ENCODE data around the gene SYNRG.
A peak's percentile ranks its signal among the peaks of the same experiment; 100 is the strongest.

The SYNRG gene

DNA sequence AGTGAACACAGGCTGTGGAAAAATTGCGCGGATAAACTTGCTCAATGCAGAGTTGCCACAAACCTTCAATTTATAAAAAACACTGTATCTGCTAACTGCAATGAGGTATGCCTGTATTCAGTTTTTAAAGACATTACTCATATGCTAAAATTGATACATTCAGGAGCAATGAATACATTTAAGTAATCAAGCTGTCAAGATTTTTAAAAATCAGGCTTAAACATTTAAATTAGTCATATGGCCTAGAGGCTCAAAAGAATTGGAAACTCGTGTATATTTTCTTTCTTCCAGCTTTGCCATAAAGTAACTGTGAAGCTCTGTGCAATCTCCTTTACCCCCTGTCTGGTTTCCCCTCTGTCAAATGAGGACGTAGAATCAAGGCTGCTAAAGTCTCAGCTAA, 4.1 kb downstream of the SYNRG start:
- no peak for DNase-seq

DNA sequence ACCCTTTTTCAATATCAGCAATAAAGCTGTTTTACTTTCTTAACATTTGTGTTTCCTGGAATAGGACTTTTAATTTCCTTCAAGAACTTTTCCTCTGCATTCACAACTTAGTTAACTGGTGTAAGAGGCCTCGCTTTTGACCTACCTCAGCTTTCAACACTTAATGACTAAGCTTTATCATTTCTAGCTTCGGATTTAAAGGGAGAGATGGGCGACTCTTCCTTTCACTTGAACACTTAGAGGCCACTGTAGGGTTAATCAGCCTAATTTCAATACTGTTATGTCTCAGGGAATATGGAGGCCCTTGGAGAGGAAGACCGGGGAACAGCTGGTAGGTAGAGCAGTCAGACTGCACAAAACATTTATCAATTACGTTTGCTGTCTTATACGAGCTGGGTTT, 4.7 kb downstream of the SYNRG start:
- no peak for DNase-seq

DNA sequence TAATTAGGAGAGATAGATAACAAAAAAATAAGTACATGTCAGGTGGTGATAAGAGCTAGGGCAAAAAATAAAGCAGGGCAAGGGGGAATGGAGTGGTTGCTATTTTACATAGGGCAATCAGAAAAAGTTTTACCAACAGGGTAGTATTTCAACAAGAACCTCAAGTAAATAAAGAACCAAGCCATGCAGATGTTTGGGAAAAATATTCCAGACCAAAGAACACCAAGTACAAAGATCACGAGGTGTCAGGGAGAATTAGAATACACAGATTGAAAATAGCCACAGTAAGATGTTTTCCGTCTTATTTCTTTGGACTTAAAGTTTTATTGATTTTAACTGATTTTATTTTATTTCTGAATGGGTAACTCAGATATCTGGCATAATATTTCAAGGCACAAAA, 11.1 kb downstream of the SYNRG start:
- DNase-seq = no peak

DNA sequence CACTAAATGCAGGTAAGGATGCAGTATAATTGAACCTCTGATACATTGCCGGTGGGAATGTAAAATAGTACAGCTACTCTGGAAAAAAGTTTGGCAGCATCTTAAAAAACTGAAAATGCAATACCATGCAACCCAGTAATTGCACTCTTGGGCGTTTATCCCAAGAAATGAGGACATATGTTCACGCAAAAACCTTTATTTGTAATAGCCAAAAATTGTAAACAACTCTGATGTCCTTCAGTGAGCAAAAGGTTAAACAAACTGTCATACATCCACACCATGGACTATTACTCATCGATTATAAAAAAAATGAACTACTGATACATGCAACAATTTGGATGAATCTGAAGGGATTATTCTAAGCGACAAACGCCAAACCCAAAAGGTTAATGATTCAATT, 16.9 kb downstream of the SYNRG start:
- no peak for DNase-seq

DNA sequence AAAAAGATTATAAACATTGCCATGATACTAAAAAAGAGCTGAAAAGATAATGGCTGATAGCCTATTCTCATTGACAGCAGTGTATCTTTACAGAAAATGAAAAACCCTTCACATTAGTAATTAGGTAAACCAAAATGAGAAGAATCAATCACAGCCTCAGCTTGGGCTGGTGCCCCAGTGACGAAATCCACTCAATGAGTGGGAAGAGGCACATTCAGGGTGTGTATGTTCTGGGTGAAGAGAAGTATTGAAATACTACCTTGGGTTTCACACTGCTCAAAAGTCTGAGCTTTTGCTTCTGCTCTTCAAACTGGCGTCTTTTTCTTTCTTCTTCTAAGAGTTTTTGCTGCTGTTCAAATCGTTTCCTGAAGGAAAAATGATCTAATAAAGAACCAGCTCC, 24.2 kb downstream of the SYNRG start:
- no peak for DNase-seq

DNA sequence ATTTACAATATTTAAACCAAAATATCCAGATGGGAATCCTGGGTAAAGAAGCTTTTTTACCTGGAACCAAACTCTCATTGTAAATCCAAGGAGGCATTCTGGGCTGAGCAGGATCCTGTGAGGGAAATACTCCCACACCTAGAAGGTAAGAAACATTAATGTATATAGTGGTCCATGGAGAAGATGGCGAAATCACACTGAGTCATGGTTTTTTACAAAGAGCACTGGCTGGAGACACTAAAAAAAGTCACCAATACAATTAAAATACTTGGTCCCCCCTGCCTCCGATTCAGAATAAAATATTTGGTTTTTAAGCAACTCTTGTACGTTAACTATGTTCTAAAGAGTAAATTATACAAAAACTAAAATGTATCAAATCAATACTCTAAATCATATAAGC, 32.9 kb downstream of the SYNRG start:
- DNase-seq = no peak

DNA sequence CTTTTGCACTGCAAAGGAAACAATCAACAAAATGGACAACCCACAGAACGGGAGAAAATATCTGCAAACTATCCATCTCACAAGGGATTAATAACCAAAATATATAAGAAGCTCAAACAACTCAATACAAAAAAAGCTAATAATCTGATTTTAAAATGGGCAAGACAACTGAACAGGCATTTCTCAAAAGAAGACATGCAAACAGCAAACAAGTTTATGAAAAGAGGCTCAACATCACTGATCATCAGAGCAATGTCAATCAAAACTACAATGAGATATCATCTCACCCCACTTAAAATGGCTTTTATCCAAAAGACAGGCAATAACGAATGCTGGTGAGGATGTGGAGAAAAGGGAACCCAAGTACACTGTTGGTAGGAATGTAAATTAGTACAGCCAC, 34.8 kb downstream of the SYNRG start:
- no peak for DNase-seq

DNA sequence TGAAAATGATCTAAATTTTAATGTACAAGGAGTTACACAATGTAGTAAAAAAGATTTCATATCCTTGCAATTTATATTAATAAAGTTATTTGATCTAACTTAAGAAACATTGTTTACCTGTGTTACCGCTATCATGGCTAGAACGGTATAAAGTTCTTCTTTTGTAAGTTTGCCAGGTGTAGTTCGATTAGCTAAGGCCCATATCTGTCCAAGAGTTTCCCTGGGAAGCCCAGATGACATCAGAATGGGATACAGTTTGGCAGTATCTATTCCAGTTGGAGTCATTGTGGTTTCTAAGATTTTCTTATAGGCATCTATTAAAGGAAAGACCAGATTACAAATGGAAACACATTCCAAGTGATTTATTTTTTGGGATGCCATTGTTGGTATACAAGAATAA, 37.5 kb downstream of the SYNRG start:
- DNase-seq = no peak

DNA sequence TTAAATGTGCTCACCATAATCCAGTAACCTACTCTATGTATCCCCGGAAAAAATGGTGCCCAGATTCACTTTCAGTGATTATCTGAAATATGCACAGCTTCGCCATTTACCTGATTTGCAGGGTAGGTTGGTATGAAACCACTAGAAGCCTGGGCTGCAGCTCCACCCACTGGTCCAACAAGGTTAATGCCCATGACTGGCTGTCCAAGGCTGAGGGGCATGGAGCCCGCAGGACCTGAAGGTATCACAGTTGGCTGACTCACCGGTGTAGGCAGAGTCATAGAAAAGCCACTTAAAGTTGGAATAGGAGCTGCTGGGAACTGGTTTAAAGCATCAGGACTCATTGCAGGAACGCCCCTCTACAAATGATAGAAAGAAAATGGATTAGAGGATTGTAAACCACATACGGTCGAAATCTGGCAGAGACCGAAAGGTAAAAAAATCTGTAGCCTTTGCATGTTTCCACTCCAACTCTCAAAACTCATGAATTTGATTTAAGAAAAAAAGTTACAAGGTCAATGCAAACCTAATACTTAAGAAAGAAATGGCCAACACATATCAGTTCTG, 38.6 kb downstream of the SYNRG start:
- DNase-seq = no peak

DNA sequence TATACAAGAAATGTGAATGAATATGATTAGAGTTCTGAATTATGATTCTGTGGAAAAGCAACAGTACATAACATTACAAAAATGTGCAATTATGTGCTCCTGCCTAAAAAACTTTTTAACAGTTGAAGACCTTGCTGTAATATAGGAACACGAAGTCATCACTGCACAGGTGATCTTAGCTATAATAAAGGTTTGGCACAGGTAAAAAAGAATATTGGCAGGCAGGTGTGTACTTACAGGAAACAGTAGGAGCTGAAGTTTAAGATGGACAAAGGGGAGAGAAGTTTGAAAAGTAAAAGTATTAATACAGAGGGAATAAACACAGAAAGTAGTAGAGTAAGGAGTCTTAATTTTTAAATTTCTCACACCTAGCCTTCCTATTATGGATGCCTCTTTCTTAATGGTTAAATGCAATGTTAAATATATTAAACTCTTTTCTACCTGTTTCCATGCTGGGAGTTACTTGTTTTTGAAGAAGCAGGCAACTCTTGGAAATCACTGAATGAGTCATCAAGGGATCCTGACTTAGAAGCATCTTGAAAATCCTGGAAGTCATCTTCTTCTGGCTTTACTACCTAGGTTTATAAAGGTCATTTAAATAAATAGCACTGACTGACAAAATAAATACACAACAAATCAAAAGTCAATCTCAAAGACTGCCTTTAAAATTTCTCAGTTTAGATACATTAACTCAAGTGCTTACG, 40.7 kb downstream of the SYNRG start:
- DNase-seq = no peak

DNA sequence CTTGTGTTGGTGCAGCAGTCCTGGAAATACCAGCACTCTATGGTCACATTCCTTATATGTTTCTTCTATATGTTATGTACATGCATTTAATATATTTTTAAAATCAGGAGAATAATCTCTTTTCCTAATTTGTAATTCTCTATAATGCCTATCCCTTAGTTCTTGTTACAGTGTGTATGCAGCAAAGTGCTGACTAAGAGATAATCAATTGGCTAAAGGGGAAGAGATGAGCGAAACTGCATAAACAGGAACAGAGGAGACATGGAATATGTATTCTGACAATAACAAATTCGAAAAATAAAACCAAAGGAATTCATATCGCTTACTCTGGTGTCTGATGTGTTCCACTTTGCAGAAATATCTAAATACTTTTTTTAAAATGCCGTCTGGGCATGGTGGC, 41.7 kb downstream of the SYNRG start:
- DNase-seq = no peak

DNA sequence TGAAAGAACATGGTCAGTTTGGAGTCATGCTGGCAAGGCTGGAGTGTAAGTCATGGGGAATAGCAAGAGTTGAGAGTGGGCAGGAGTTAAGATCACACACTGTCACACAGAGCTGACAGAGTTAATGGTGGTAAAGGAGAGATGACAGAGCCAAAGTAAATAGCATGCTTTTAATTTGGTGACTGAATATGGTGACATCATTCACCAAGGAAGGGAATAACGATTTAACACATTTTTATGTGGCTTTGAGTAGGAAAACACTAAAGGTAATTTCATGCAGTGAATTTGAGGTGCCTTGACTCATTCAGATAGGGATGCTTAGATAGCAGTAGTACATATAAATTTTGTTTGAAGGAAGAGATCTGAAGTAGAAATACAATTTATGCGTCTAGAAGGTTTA, 42.1 kb downstream of the SYNRG start:
- DNase-seq = no peak

DNA sequence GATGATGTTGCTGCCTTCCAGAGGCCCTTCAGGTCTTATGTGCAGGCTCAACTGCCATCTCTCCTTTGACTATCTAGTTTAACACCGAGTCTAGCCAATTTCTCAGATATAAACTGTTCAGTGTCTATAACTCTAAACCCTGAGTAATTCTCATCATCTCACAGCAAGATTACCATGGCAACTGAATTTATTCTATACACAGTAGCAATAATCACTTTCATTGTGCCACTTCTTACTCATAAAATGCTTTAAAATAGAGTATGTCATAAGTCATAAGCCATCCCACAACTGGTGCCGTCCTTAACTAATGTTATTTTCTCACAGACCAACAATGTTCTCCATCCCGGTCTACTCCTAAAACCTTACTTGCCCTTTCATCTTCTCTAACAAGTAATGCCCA, 45.0 kb downstream of the SYNRG start:
- DNase-seq = no peak

DNA sequence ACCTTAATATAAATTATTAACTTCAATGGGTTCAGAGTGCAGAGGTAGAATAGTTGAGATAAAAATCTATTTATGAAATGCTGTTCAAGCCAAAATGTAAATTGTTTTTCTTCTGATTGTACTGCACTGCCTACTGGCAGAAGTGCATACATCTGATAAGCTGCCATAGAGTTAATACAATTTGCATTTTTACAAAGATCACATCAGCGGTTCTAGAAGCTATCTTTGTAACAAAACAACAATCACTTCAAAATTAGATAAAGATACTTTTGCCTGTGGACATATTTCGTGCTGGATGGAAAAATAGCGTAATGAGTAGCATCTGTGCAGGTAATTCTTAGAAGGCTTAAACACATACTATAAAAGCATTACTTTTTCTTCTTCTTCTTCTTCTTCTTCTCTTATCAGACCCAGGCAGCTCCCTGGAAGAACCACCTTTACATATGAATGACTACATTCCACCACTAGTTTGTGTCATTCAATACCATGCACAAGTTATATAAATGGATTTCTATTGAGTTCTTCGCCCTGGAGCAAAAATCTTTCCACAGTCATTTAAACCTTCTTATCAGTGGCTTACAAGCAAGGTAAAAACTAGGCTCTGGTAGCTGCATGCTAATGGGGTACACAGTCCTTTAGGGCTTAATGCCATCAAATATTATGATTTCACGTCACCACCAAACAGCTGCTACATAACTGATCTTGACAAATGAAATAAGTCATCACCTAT, 47.0 kb downstream of the SYNRG start:
- DNase-seq = no peak

DNA sequence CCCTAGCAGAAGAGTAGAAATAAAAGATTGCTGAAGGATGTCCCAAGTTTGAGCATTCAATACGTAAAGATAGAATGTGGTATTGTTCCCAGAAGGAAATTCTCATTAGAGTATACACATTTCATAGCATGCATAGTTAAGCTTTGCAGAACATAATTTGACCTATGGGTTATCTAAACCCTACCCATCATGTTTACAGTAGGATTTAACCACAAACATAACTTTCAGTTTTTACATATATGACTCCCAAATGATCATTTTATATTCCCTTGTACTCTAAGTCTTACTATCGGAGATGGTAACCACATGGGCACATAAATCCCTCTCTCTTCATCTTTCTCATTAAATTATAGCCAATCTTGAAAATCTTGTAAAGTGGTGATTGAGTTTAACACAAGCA, 50.9 kb downstream of the SYNRG start:
- no peak for DNase-seq

DNA sequence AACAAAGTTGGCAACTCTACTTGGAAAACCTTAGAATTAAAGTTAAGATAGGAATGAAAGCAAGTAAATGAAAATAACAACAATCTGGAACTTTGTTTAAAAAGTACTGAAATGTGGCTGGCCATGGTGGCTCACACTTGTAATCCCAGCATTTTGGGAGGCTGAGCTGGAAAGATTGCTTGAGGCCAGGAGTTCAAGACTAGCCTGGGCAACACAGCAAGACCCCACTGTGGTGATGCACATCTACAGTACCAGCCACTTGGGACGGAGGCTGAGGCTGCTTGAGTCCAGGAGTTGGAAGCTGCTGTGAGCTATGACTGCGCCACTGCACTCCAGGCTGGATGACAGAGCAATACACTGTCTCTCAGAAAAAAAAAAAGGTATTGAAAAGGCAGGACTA, 51.7 kb downstream of the SYNRG start:
- no peak for DNase-seq

DNA sequence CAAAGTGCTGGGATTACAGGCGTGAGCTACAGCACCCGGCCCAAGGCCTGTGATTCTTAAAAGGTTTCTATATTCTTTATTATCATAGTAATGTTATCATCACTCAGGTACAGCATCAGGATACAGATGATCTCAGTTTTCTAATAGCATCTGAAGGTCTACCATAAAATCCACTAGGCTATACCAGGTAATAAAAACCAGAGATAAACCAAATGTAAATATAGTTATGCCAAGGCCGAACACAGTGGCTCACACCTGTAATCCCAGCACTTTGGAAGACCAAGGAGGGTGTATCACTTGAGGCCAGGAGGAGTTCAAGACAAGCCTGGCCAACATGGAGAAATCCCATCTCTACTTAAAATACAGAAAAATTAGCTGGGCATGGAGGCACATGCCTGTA, 53.8 kb downstream of the SYNRG start:
- no peak for DNase-seq

DNA sequence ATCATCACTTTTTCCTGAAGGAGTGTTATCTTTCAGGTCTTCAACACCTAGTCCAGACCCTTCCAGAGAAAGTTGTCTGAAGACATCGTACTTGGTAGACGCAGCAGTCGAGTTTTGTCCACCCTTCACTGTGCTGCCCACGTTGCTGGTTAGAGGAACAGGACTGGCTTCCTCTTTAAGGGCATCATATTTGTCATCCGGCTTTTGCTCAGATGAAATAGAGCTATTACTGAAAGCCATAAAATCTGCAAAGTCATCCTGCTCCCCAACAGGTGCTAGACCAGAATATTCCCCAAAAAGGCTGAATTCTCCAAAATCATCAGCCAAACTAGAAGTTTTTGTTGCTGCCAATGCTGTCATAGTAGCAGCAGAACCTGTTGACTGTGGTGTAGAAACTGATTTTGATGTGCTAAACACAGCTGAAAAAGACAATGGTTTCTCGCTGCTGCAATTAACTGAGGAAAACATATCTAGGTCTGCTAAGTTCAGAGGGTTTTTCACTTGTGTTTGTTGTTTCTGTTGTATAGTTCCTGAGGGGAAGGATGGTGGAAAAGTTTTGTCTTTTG, 55.7 kb downstream of the SYNRG start:
- peak; percentile 52 to 67 for DNase-seq

DNA sequence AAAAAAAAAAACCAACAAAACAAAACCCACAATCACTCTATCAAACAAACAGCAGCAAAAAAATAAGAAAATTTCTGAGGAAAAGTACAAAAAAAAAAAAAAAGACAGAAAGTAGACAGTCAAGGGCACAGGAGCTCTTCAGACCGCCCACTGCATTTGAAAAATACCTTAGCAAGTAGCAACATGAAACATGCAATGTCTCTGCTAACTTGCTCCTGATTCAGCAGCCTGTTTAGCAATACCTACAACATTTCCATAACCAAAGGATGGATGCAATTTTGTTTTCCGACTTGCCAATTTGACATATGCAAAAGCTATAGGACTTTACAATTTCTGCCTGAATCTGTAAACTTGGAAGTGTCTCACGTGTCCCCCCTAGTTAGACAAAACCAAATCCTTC, 57.4 kb downstream of the SYNRG start:
- no peak for DNase-seq

DNA sequence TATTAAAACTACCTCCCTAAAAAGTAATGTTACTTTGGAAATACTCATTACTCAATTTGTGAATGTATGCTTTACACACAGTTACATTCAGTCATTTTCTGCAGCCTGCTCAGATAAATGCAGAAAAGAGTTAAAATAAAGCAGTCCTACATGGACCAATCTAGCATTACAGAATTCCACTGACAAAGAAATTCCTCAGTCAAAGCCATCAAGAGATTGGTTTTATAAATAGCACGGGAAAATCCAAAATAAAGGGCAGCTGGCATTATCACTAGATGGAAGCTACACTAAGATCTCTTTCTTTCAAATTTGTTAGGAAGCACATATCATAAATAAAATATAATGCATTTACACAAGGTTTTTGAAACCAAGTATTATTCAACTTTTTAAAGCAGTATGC, 61.2 kb downstream of the SYNRG start:
- no peak for DNase-seq

DNA sequence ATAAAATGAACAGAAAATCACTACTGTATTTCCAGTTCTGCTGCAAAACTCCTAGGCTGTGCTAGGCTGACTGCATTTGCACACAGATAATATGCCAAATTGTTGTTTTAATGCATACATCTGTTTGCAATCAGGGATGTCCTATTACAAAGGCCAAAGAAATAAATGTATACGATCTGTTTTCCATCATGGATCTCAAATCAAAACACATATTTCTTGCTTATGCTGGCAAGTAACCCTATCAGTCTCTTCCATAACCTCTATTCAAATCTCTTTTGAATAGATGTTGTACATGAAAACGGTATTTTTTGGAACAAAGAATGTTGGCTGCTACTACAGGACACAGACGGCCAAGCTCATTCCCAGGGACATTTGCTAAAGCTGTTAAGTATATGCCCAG, 62.9 kb downstream of the SYNRG start:
- no peak for DNase-seq

DNA sequence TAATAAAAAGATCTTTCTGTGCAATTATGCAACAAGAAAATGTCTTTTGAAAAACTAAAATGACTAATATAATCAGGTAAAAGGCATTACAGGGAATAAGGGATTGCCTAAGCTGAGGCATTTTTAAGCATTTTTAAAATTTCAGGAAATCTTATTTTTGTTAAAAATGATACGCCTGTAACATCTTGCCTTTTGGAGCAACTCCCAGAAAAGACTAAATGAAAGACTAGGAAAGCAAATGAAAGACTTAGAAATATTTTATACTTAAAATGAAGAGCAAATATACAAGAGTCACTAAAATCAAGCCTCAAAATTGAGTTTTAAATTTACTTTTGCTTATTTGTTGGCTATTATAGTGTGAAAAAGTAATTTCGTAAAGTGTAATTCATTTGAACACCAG, 63.7 kb downstream of the SYNRG start:
- DNase-seq = no peak

DNA sequence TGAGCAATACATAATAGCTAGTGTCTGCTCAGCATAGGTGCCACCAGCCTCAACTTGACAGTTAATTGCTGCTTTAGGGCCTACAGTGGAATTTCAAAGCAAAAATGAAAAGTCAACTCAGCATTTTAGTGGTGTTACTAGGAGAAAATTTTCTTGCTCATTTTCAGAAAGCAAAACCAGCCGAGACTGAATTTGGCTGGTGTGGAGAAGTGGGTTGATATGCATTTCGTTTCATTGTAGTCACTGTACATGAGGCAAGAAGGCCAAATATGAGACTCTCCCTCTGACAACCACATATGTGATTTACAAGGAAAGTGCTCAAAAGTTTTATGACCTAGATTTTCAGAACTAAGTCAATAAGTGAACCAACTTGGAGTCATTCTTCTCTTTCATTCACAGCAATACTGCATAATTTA, 65.6 kb downstream of the SYNRG start:
- DNase-seq = no peak

Measured in inflammatory macrophage treated with lipopolysaccharide for 1 hour (primary cell).